SJCRH30 (cell line): ENCODE data around the gene WBP2. TPM values are rescaled to one million over a fixed set of nuclear protein-coding genes. Genes with fewer than 3 reads are reported as not detected.
A peak's percentile ranks its signal among the peaks of the same experiment; 100 is the strongest.
"Not testable (repeated sequence)": the region's sequence is repeated elsewhere in the genome, so short reads cannot be mapped to it uniquely, and the experiment has no call there.

Source experiments
- DNase-seq, 2 experiments: peaks; one replicate each; pipeline ENCODE4 v3.0.0-alpha.2; 2015 to 2020
- H3K27ac ChIP-seq: fragments of 250-450 bp; sonication (Bioruptor Pico); 2 replicates; pipeline ENCODE4 v1.5.1; 2020; ENCODE audit warnings: mild to moderate bottlenecking, moderate library complexity
- H3K27me3 ChIP-seq: fragments of 250-450 bp; sonication (Bioruptor Pico); 2 replicates; pipeline ENCODE4 v1.5.1; 2020; ENCODE audit warnings: mild to moderate bottlenecking, moderate library complexity
- H3K36me3 ChIP-seq: fragments of 250-450 bp; sonication (Bioruptor Pico); 2 replicates; pipeline ENCODE4 v1.5.1; 2020; ENCODE audit warnings: mild to moderate bottlenecking, moderate library complexity
- H3K4me1 ChIP-seq: fragments of 250-450 bp; sonication (Bioruptor Pico); 2 replicates; pipeline ENCODE4 v1.5.1; 2020; ENCODE audit warnings: mild to moderate bottlenecking, moderate library complexity
- H3K4me3 ChIP-seq: fragments of 250-450 bp; sonication (Bioruptor Pico); 2 replicates; pipeline ENCODE4 v1.5.1; 2020; ENCODE audit warnings: mild to moderate bottlenecking, moderate library complexity
- H3K9me3 ChIP-seq: fragments of 250-450 bp; sonication (Bioruptor Pico); replicated peaks from 2 replicates; pipeline ENCODE4 v1.5.1; 2020; ENCODE audit warnings: mild to moderate bottlenecking, moderate library complexity
- total RNA-seq: library from RNA; depleted of rRNA; stranded (reverse); fragments of >200 nt; shearing (Covaris generic); gene quantifications from 2 replicates; pipeline ENCODE4 v1.2.3, GENCODE V29; 2014

Gene WBP2
- total RNA-seq, 1 experiment from 2014 or later, result 36.3 TPM

DNA sequence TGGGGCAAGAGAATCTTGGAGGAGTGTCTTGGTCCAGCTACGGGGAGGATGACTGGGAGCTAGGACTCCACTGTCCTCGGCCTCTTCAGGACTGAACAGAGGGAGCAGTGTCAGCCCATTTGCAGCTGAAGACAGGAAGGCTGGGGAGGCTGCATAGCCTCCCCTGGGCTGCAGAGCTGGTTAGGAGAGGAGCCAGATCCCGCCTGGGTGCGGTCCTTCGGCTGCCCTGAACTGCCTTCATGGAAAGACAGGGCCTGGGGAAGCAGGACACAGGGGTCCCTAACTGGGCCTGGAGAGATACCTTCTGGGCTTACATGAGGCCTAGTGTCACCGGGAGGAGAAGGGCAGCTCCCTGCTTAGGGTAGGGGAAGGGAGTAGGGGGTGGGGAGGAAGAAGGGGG is 37.6 kb downstream of the WBP2 start:
- H3K27me3 ChIP-seq, result no peaks in the 10 kb centered on the region
- H3K4me3 ChIP-seq, result no peak overlapping the region
- no peaks in the 10 kb centered on the region for H3K9me3 ChIP-seq
- no peak for DNase-seq
- no peak overlapping the region for H3K27ac ChIP-seq
- peaks cover 58% of the 10 kb centered on the region for H3K36me3 ChIP-seq
- no peaks in the 10 kb centered on the region for H3K4me1 ChIP-seq

DNA sequence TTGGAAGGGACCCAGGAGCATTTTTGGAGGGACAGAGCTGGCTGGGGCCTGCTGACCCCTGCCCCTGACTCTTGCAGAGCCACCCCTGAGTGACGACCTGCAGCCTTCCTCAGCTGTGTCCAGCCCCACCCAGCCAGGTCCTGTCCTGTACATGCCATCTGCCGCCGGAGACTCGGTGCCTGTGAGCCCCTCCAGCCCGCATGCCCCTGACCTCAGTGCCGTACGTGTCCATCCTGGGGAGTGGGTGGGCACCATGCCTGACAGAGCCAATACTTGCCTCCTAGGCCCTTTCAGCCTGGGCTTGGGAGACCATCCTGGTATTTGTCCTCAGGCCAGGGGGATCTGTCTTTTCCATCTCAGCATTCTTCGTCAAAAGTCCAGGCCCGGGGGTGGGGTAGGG is 38.4 kb downstream of the WBP2 start:
- H3K27ac ChIP-seq, result no peak overlapping the region
- H3K27me3 ChIP-seq, result no peaks in the 10 kb centered on the region
- peaks cover 59% of the 10 kb centered on the region for H3K36me3 ChIP-seq
- H3K4me1 ChIP-seq, result no peaks in the 10 kb centered on the region
- no peak overlapping the region for H3K4me3 ChIP-seq
- DNase-seq, result no peak
- no peaks in the 10 kb centered on the region for H3K9me3 ChIP-seq

DNA sequence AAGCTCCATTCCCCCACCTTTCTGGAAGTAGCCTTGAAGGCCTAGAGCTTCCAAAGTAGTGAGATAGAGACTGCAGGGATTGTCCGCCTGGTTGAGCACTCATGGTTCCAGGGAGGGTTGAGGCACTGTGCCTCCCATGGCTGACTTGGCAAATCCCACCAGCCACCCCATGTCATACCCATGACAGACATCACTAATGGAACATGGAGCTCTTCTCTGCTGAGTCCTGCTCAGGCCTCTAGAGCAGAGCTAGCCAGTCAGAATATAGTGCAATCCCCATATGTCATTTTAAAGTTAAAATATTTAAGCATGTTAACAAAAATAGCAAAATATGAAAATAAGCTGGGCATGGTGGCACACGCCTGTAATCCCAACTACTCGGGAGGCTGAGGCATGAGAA is 39.7 kb downstream of the WBP2 start:
- no peak for DNase-seq
- Histone ChIP-seq H3K27ac (no peak overlapping the region), H3K9me3 (no peaks in the 10 kb centered on the region), H3K36me3 (peaks cover 62% of the 10 kb centered on the region), H3K4me3 (no peak overlapping the region), H3K4me1 (no peaks in the 10 kb centered on the region), H3K27me3 (no peaks in the 10 kb centered on the region)

DNA sequence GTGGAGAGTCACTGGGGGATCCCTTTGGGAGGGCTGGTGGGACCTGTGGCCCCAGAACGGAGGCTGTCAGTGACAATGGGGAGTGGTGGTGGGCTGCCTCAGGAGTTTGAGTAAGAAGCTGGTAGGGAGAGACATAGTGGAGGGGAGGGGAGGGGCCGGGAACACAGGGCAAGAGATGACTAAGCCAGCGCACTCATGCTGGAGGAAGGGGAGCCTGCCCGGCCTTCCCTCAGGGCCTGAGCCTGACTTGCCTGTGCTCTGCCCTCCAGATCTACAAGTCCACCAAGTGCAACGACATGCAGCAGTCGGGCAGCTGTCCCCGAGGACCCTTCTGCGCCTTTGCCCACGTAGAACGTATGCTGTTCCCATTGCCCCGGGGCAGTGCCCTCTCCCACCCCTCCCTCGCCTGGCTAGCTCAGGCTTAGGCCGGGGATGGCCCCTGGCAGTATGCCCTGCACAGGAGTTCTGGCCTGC is 40.2 kb downstream of the WBP2 start:
- H3K27ac ChIP-seq, result no peak overlapping the region
- no peaks in the 10 kb centered on the region for H3K4me1 ChIP-seq
- no peaks in the 10 kb centered on the region for H3K9me3 ChIP-seq
- no peak for DNase-seq
- no peak overlapping the region for H3K4me3 ChIP-seq
- peaks cover 62% of the 10 kb centered on the region for H3K36me3 ChIP-seq
- H3K27me3 ChIP-seq, result no peaks in the 10 kb centered on the region

DNA sequence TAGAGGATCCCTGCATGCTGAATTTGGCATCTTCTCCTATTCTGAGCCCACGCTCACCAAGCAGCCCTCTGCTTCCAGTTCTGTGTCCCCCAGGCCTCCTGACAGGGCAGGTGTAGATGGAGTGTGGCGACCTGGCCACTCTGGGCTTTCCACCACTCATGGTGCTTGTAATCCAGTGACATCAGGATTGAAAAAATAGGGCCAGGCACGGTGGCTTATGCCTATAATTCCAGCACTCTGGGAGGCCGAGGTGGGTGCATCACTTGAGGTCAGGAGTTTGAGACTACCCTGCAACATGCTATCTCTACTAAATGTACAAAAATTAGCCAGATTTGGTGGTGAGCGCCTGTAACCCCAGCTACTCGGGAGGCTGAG is 41.1 kb downstream of the WBP2 start:
- H3K36me3 ChIP-seq, result peaks cover 57% of the 10 kb centered on the region
- H3K4me3 ChIP-seq, result no peak overlapping the region
- peaks cover 5% of the 10 kb centered on the region for H3K4me1 ChIP-seq
- no peaks in the 10 kb centered on the region for H3K27me3 ChIP-seq
- no peaks in the 10 kb centered on the region for H3K9me3 ChIP-seq
- no peak overlapping the region for H3K27ac ChIP-seq
- DNase-seq, result no peak

DNA sequence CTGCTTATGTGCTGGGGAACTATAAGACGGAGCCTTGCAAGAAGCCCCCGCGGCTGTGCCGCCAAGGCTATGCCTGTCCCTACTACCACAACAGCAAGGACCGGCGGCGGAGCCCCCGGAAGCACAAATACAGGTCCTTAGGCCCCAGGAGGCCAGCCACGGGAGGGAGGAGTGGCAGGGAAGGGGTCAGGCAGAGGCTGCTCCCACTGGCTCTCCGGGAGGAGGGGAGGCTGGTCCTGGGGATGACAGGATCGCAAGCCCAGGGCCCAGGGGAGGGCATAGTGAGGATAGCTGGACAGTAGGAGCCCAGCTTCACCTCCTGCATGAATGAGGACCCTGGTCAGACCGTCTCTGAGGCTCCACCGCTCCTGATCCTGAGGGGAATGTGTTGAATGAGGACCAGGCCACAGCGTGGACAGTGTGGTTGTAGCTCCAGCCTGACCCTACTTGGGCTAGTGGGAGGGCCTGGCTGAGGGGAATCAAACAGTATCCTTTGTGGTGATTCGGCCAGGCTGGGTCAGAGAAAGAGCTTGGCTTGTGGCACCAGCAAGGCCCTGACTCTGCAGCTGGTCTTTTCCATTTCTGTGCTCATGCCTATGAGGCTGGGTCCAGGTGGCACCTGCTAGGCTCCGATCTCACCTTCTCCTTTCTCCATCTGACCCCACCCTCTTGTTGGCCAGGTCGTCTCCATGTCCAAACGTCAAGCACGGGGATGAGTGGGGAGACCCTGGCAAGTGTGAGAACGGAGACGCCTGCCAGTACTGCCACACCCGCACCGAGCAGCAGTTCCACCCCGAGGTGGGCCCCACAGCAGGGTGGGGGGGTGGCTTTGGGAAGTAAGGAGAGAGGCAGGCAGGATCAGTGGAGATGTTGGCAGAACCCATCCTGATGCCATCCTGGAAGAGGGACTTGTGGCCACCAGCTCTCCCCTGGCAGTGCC is 41.8 kb downstream of the WBP2 start:
- H3K27ac ChIP-seq, result no peak overlapping the region
- no peaks in the 10 kb centered on the region for H3K9me3 ChIP-seq
- no peak overlapping the region for H3K4me3 ChIP-seq
- H3K4me1 ChIP-seq, result peaks cover 9% of the 10 kb centered on the region
- DNase-seq, result no peak
- peaks cover 51% of the 10 kb centered on the region for H3K36me3 ChIP-seq
- H3K27me3 ChIP-seq, result no peaks in the 10 kb centered on the region

DNA sequence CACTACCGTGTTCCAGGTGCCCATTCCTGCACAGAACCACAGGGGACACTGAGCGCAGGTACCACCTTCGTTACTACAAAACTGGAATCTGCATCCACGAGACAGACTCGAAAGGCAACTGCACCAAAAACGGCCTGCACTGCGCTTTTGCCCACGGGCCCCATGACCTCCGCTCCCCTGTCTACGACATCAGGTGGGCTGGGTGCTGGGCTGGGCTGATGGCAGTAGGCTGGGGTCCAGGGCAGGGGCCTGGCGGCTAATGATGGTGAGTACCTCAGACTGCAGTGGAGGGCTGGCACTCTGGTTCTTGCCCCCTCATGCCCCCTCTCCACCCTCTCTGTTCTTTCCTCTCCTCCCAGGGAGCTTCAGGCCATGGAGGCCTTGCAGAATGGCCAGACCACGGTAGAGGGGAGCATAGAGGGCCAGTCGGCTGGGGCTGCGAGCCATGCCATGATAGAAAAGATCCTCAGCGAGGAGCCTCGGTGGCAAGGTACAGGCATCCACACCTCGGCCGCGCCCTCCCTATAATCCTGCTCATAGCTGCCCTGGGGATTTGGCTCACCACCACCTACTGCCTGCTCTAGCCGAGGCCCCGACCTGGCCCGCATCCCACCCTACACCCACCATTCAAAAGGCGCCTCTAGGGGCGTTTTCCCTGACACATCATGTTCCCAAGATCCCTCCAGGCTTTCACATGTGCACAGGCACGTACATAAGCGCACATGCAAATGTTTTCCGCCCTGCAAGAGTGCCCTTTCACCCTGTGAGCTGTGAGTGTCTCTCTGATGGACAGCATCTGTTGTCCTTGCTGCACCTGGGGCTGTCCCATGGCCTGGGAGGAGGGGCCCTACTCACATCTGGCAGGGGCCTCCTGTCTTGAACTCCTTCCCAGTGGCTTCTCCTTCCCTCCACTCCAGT is 42.8 kb downstream of the WBP2 start:
- peaks cover 43% of the 10 kb centered on the region for H3K36me3 ChIP-seq
- no peaks in the 10 kb centered on the region for H3K9me3 ChIP-seq
- H3K4me3 ChIP-seq, result no peak overlapping the region
- no peak for DNase-seq
- peaks cover 16% of the 10 kb centered on the region for H3K4me1 ChIP-seq
- no peaks in the 10 kb centered on the region for H3K27me3 ChIP-seq
- H3K27ac ChIP-seq, result no peak overlapping the region

DNA sequence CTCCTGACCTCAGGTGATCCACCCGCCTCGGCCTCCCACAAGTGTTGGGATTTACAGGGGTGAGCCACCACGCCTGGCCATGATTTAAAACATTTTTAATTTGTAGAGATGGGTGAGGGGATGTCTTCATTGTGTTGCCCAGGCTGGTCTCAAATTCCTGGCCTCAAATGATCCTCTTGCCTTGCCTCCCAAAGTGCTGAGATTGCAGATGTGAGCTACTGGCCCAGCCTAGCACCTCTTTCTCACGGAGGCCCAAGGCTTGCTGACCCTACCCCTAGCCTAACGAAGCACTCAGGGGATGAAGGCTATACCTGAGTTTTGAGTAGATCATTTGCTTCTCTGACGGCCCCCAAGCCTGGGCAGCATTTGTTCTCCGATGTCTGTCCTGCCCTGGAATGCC is 44.0 kb downstream of the WBP2 start:
- no peak overlapping the region for H3K4me3 ChIP-seq
- peaks cover 16% of the 10 kb centered on the region for H3K4me1 ChIP-seq
- DNase-seq, result no peak
- peaks cover 40% of the 10 kb centered on the region for H3K36me3 ChIP-seq
- no peak overlapping the region for H3K27ac ChIP-seq
- no peaks in the 10 kb centered on the region for H3K9me3 ChIP-seq
- H3K27me3 ChIP-seq, result no peaks in the 10 kb centered on the region

DNA sequence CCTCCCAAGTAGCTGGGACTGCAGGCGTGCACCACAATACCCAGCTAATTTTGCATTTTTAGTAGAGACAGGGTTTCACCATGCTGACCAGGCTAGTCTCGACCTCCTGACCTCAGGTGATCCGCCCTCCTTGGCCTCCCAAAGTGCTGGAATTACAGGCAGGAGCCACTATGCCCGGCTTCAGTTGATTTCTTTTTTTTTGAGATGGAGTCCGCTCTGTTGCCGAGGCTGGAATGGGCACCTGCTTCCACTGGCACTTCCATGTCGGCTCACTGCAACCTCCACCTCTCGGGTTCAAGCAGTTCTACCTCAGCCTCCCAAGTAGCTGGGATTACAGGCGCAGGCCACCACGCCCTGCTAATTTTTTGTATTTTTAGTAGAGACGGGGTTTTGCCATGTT is 44.4 kb downstream of the WBP2 start:
- H3K9me3 ChIP-seq, H3K27ac ChIP-seq, H3K27me3 ChIP-seq, DNase-seq, H3K4me3 ChIP-seq: not testable (repeated sequence)
- peaks cover 40% of the 10 kb centered on the region for H3K36me3 ChIP-seq
- H3K4me1 ChIP-seq, result peaks cover 16% of the 10 kb centered on the region

DNA sequence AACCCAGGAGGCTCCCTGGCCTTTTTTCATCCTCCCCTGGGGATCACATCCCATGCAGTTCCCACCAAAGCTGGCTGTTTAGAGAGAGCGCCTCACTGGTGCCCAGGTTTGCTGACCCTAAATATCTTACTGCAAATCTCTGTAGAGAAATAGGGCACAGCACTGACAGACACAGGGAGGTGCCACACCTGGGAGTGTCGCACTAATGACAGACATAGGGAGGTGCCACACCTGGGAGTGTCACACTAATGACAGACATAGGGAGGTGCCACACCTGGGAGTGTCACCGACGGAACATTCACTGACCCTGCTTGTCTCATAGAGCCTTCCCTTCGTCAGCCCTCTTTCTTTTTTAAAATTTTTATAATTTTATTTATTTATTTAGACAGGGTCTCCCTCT is 44.9 kb downstream of the WBP2 start:
- H3K36me3 ChIP-seq, result peaks cover 38% of the 10 kb centered on the region
- no peaks in the 10 kb centered on the region for H3K27me3 ChIP-seq
- no peak for DNase-seq
- H3K4me1 ChIP-seq, result peaks cover 16% of the 10 kb centered on the region
- no peak overlapping the region for H3K27ac ChIP-seq
- no peaks in the 10 kb centered on the region for H3K9me3 ChIP-seq
- no peak overlapping the region for H3K4me3 ChIP-seq

DNA sequence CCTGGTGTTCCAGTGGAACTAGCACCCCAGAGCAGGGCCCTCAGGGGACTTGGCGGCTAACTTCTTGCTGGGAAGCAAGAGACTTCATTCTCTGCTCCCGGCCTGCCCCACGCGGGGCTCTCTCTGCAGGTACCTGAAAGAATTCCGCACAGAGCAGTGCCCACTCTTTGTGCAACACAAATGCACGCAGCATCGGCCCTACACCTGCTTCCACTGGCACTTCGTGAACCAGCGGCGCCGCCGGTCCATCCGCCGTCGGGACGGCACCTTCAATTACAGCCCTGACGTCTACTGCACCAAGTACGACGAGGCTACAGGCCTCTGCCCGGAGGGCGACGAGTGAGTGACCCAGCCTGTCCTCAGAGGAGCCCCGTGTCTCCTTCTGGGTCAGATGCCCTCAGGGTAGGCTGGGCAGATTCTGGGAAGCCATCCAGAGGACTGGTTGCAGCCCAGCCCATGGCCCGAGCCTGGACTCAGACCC is 45.5 kb downstream of the WBP2 start:
- no peak overlapping the region for H3K27ac ChIP-seq
- H3K36me3 ChIP-seq, result peaks cover 37% of the 10 kb centered on the region
- no peak for DNase-seq
- H3K4me1 ChIP-seq, result peaks cover 16% of the 10 kb centered on the region
- H3K9me3 ChIP-seq, result no peaks in the 10 kb centered on the region
- H3K4me3 ChIP-seq, result no peak overlapping the region
- H3K27me3 ChIP-seq, result no peaks in the 10 kb centered on the region

DNA sequence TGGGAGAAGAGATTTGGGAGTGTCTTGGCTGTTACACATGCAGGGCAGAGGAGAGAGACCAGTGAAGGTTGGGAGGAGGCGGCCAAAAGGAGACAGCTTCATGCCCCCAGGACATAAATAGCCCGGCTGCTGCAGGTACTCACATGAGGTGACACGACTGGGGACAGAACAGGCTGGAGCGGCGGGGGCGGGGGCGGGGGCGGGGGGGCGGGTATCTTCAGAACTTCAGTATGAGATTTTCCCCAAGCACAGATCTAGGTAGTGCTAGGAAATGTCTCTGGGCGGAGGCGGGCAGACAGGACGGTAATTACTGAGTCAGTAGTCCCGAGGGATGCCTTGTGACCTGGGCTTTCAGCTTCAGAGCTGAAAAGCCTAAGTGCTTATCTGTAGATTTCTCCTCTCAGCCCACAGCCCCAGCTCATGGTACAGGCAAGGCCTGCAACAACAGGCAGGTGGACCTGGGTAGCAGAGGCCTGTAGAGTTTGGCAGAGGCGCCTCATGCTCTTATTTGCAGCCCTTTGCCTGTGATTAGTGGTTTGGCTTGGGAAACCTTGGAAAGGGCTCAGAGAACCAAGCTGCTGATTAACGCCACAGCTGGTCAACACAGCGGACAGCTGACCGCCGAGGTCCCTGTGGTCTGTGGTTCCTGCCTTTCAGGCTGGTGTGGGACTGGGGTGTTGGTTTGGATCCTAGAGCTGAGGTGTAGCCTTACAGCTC is 46.1 kb downstream of the WBP2 start:
- Histone ChIP-seq H3K4me1 (peaks cover 16% of the 10 kb centered on the region), H3K27ac (no peak overlapping the region), H3K4me3 (no peak overlapping the region), H3K9me3 (no peaks in the 10 kb centered on the region), H3K27me3 (no peaks in the 10 kb centered on the region), H3K36me3 (peaks cover 34% of the 10 kb centered on the region)
- DNase-seq, result peak; percentile 80 to 84

DNA sequence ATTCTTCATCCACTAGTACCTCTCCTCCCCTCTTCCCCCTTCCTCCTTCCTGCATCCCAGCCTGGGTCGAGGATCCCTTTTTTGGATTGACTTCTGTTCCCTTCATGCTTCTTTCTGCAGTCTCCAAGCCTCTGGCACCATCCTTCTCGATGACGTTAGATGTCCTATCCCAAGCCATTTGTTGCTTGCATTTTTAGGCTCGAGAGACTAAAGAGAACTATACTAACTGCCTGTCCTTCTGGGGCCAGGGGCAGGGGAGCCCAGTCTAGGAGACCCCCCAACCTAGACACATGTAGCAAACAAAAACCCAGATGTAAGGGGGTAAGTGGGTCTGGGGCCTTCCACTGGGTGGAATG is 46.6 kb downstream of the WBP2 start:
- peaks cover 16% of the 10 kb centered on the region for H3K4me1 ChIP-seq
- no peaks in the 10 kb centered on the region for H3K9me3 ChIP-seq
- H3K27ac ChIP-seq, result no peak overlapping the region

DNA sequence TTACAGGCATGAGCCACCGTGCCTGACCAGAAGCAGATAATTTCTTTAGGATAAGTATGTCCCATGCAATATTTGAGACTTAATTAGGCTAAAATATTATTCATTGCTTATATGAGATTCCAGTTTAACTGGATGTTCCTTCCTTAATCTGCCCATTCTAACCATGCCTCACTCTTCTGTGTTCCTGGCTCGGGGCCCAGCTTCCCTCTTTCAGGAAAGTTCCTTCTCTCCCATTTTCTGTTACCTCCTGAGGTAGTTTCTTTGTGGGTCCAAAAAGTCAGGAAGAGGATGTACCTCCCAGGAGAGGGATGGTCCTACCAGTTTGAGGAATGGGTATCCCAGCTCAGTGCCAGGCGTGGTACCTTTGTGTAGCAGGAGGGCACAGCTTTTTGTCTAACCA is 47.3 kb downstream of the WBP2 start:
- no peak for DNase-seq
- H3K4me1 ChIP-seq, result peaks cover 16% of the 10 kb centered on the region
- no peak overlapping the region for H3K4me3 ChIP-seq
- H3K27ac ChIP-seq, result no peak overlapping the region
- peaks cover 28% of the 10 kb centered on the region for H3K36me3 ChIP-seq
- H3K9me3 ChIP-seq, result no peaks in the 10 kb centered on the region
- no peaks in the 10 kb centered on the region for H3K27me3 ChIP-seq

More for the DNA sequence above, 46.6 kb downstream of the WBP2 start:
- peaks cover 31% of the 10 kb centered on the region for H3K36me3 ChIP-seq
- no peaks in the 10 kb centered on the region for H3K27me3 ChIP-seq
- no peak overlapping the region for H3K4me3 ChIP-seq
- DNase-seq, result no peak
